SK-N-MC (cell line): Measurements from ENCODE around the gene GRM8.

Experiments used
- EZH2 ChIP-seq: fragments of 200-600 bp; sonication (generic); IDR thresholded peaks from one replicate; pipeline ENCODE4 v1.6.1; 2017; ENCODE audit warnings: antibody characterized with exemption
- FOXP2 ChIP-seq: optimal IDR thresholded peaks from 2 replicates; pipeline ENCODE3; 2011; ENCODE audit warnings: mild to moderate bottlenecking, moderate library complexity; ENCODE audit not compliant: insufficient read depth; ENCODE audit errors: extremely low read length, control extremely low read depth
- POLR2AphosphoS5 ChIP-seq: IDR thresholded peaks from 2 replicates; pipeline ENCODE4 v1.6.1; 2012; ENCODE audit warnings: mild to moderate bottlenecking, low read depth, low read length, borderline replicate concordance

DNA sequence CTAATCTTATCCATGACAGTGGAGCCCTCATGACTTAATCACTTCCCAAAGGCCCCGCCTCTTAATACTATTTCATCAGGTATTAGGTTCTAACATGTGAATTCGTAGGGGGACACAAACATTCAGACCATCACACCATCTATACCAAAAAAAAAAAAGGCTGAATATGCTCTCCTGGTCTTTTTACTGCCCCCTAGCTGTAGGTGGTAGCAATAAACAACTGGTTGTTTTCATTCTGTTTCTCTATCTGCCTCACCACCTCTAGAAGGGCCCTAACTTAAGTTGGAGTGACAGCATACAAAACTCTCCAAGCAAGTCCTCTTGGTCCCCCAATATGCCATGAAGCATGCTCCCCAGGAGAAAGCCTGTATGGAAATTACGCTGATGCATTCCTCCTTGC lies 94.1 kb downstream of the GRM8 start:
- no peak for TF ChIP-seq FOXP2
- no peak for TF ChIP-seq EZH2
- TF ChIP-seq POLR2AphosphoS5 = no peak
